HepG2 (cell line): Measurements from ENCODE around the gene PKD2L1. TPM values are rescaled to one million over a fixed set of nuclear protein-coding genes. Genes with fewer than 3 reads are reported as not detected.
A peak's percentile ranks its signal among the peaks of the same experiment; 100 is the strongest.

ENCODE experiments used
- BCL3 ChIP-seq: sonication (generic); formaldehyde crosslinking; IDR thresholded peaks from 2 replicates; pipeline ENCODE4 v1.5.1; 2020; ENCODE audit warnings: mild to moderate bottlenecking, missing genetic modification reagents, moderate library complexity
- CEBPG ChIP-seq: IDR thresholded peaks from 2 replicates; pipeline ENCODE4 v1.6.1; 2016
- CHD2 ChIP-seq: IDR thresholded peaks from 2 replicates; pipeline ENCODE4 v1.6.1; 2011; ENCODE audit warnings: low read depth, low read length, improper control_type of control experiment
- FOXM1 ChIP-seq: sonication (generic); formaldehyde crosslinking; IDR thresholded peaks from 2 replicates; pipeline ENCODE4 v1.5.0; 2020; ENCODE audit warnings: missing genetic modification reagents
- HNRNPH1 ChIP-seq: fragments of 200-400 bp; formaldehyde crosslinking; optimal IDR thresholded peaks from 2 replicates; pipeline ENCODE3; 2017; ENCODE audit warnings: mild to moderate bottlenecking, low read depth, low read length
- KDM1A ChIP-seq: IDR thresholded peaks from 2 replicates; pipeline ENCODE4 v1.6.1; 2016; ENCODE audit warnings: missing compliant biosample characterization
- KDM5B ChIP-seq: sonication (generic); formaldehyde crosslinking; IDR thresholded peaks from 2 replicates; pipeline ENCODE4 v1.4.0; 2020; ENCODE audit warnings: missing genetic modification reagents, mild to moderate bottlenecking, borderline replicate concordance
- MZF1 ChIP-seq: sonication (generic); formaldehyde crosslinking; IDR thresholded peaks from 2 replicates; pipeline ENCODE4 v1.8.1; 2023; ENCODE audit warnings: mild to moderate bottlenecking, missing genetic modification reagents, borderline replicate concordance
- RELA ChIP-seq: sonication (generic); formaldehyde crosslinking; IDR thresholded peaks from 2 replicates; pipeline ENCODE4 v1.4.0; 2020; ENCODE audit warnings: missing genetic modification reagents
- RFX5 ChIP-seq: IDR thresholded peaks from 2 replicates; pipeline ENCODE4 v1.6.1; 2011; ENCODE audit warnings: low read depth, low read length, improper control_type of control experiment
- SATB2 ChIP-seq: sonication (generic); formaldehyde crosslinking; IDR thresholded peaks from 2 replicates; pipeline ENCODE4 v1.5.0; 2020; ENCODE audit warnings: missing genetic modification reagents
- SRSF4 ChIP-seq: fragments of 200-400 bp; formaldehyde crosslinking; IDR thresholded peaks from one replicate; pipeline ENCODE4 v1.6.1; 2018; ENCODE audit warnings: mild to moderate bottlenecking, low read depth, low read length, moderate library complexity; ENCODE audit not compliant: poor library complexity, severe bottlenecking
- TEAD2 ChIP-seq: sonication (generic); formaldehyde crosslinking; IDR thresholded peaks from 2 replicates; pipeline ENCODE4 v1.9.0; 2021; ENCODE audit warnings: missing genetic modification reagents
- TRIM22 ChIP-seq: fragments of 450-650 bp; IDR thresholded peaks from 2 replicates; pipeline ENCODE4 v1.6.1; 2017
- ZNF274 ChIP-seq: sonication (generic); formaldehyde crosslinking; IDR thresholded peaks from 2 replicates; pipeline ENCODE4 v1.5.1; 2020; ENCODE audit warnings: mild to moderate bottlenecking, missing genetic modification reagents
- ZNF275 ChIP-seq: sonication (generic); formaldehyde crosslinking; IDR thresholded peaks from 2 replicates; pipeline ENCODE4 v1.8.0; 2022; ENCODE audit warnings: missing genetic modification reagents, mild to moderate bottlenecking, inconsistent platforms, borderline replicate concordance
- ZNF646 ChIP-seq: sonication (generic); formaldehyde crosslinking; IDR thresholded peaks from 2 replicates; pipeline ENCODE4 v1.9.0; 2021; ENCODE audit warnings: mild to moderate bottlenecking, missing genetic modification reagents
- ZNF7 ChIP-seq: IDR thresholded peaks from 2 replicates; pipeline ENCODE4 v1.6.1; 2016; ENCODE audit warnings: missing biosample characterization, missing genetic modification reagents
- ZNF709 ChIP-seq: sonication (generic); formaldehyde crosslinking; IDR thresholded peaks from 2 replicates; pipeline ENCODE4 v1.5.0; 2020; ENCODE audit warnings: mild to moderate bottlenecking, missing genetic modification reagents
- ZSCAN31 ChIP-seq: sonication (generic); formaldehyde crosslinking; IDR thresholded peaks from 2 replicates; pipeline ENCODE4 v1.5.0; 2020; ENCODE audit warnings: low read depth, mild to moderate bottlenecking, missing genetic modification reagents
- polyA plus RNA-seq, 8 experiments: library from polyadenylated mRNA; depleted of rRNA in 3 of 8; stranded (reverse) in 7 of 8; unstranded in 1 of 8; fragments of >200 nt; fragmentation: Illumina TruSeq in 4 of 8; extraction: Trizol in 4 of 8; gene quantifications; 2 replicates each; pipeline versions ENCODE4 v1.2.1 to v1.2.3, GENCODE V29; 2011 to 2016; ENCODE audit warnings: low read depth in 4 of 8, missing spikeins in 1 of 8, mixed read lengths in 1 of 8; ENCODE audit not compliant: insufficient read depth in 1 of 8
- total RNA-seq, 5 experiments: library from RNA; depleted of rRNA; stranded (reverse); fragments of >200 nt; fragmentation: Illumina TruSeq; extraction: Trizol; gene quantifications; 2 replicates each; pipeline ENCODE4 v1.2.3, GENCODE V29; 2016; ENCODE audit warnings: low read depth in 1 of 5

The PKD2L1 gene
- total and polyA plus RNA-seq, 2 of the 13 experiments (the other 11 are each of a cell fraction or from before 2014, with no cell fraction given), result 0.07 to 0.15 TPM

GRCh38 chr10:100346765-100347567, 16.9 kb upstream of the PKD2L1 start, which contains the start of gene SCD (continued):
- no peak for TF ChIP-seq TRIM22
- TF ChIP-seq ZNF274 (CRISPR knock-in tag), result 0 out of 2 replicates have a peak, but pooled peaks have one; percentile 52
- peak; percentile 81 for TF ChIP-seq ZNF709 (CRISPR knock-in tag)
- TF ChIP-seq RELA (CRISPR knock-in tag), result no peak
- no peak for TF ChIP-seq RFX5
- no peak for TF ChIP-seq SATB2 (CRISPR knock-in tag)
- no peak; the same call in 1 of the 2 replicates for TF ChIP-seq BCL3 (CRISPR knock-in tag)
- TF ChIP-seq CHD2, result no peak
- no peak for TF ChIP-seq HNRNPH1
- no peak for TF ChIP-seq FOXM1
- no peak; the same call in 1 of the 2 replicates for TF ChIP-seq ZSCAN31
- TF ChIP-seq MZF1 (CRISPR knock-in tag), result no peak
- TF ChIP-seq TEAD2, result no peak
- TF ChIP-seq KDM1A (CRISPR knock-in tag), result 0 out of 2 replicates have a peak, but pooled peaks have one; percentile 45
- no peak for TF ChIP-seq ZNF646
- TF ChIP-seq ZNF7, result no peak
- TF ChIP-seq ZNF275, result 0 out of 2 replicates have a peak, but pooled peaks have one; percentile 65
- no peak for TF ChIP-seq CEBPG (CRISPR knock-in tag)
- no peak for TF ChIP-seq SRSF4
- peak; percentile 50 for TF ChIP-seq KDM5B
